Measurements from ENCODE around the gene SNX32. TPM values are rescaled to one million over a fixed set of nuclear protein-coding genes. Genes with fewer than 3 reads are reported as not detected.
A peak's percentile ranks its signal among the peaks of the same experiment; 100 is the strongest.
"Not testable (repeated sequence)": the region's sequence is repeated elsewhere in the genome, so short reads cannot be mapped to it uniquely, and the experiment has no call there.

The SNX32 gene
- total RNA-seq, 4 donors from 2014 or later, result 0.76 to 1.1 TPM; not detected in 2

DNA sequence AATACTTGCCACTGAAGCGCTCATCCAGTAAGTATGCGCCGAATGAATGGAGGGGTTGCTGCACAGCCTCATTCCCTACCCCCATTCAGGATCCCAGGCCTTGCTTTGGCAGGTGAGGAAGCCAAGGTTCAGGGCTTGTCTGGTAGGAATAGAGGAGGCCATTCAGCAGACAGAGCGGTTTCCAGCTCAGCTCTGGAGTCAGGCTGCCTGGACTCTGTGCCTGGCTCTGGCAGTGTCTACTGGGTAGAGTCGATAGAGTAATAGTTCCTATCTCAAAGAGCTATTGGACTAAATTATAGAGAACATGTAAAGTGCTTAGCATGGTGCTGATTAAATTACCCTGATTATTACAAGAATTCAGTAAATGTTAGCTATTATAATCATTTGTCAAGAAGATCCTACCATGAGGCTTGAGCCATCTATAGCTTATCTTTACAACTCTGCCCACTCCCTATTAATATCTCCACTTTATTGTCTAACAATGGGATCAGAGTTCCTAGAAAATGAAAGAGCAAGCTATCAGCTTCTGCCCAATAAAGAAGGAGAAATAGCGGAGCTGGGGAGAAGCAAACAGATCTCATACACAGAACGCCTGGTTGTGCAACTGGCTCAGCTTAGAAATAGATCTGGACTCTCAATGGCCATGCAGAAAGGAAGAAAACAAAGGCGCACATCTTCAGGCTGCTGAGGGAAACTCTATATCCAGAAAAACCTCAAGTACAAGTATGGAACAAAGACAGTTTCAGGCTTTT lies 6.6 kb upstream of the SNX32 start:
- H3K36me3 ChIP-seq, result no peaks in the 10 kb centered on the region
- peak in 1 of 2 donors; percentile 26 for DNase-seq (ENCODE audit: low spot score in 2 of 2)
- no peak overlapping the region for H3K4me3 ChIP-seq
- H3K27ac ChIP-seq, result no peak overlapping the region
- no peaks in the 10 kb centered on the region for H3K4me1 ChIP-seq
- no peaks in the 10 kb centered on the region for H3K27me3 ChIP-seq
- WGBS, result 89% methylated on average over 8 of the region's 8 CpGs
- TF ChIP-seq EP300 (IDR thresholded peaks at IDR 0.05), result no peak
- TF ChIP-seq, protein P1, sequence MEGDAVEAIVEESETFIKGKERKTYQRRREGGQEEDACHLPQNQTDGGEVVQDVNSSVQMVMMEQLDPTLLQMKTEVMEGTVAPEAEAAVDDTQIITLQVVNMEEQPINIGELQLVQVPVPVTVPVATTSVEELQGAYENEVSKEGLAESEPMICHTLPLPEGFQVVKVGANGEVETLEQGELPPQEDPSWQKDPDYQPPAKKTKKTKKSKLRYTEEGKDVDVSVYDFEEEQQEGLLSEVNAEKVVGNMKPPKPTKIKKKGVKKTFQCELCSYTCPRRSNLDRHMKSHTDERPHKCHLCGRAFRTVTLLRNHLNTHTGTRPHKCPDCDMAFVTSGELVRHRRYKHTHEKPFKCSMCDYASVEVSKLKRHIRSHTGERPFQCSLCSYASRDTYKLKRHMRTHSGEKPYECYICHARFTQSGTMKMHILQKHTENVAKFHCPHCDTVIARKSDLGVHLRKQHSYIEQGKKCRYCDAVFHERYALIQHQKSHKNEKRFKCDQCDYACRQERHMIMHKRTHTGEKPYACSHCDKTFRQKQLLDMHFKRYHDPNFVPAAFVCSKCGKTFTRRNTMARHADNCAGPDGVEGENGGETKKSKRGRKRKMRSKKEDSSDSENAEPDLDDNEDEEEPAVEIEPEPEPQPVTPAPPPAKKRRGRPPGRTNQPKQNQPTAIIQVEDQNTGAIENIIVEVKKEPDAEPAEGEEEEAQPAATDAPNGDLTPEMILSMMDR (IDR thresholded peaks at IDR 0.05), result no peak
- TF ChIP-seq POLR2A (IDR thresholded peaks at IDR 0.05), result no peak
- no peak for TF ChIP-seq POLR2AphosphoS5 (IDR thresholded peaks at IDR 0.05)
- no peaks in the 10 kb centered on the region for H3K9me3 ChIP-seq

DNA sequence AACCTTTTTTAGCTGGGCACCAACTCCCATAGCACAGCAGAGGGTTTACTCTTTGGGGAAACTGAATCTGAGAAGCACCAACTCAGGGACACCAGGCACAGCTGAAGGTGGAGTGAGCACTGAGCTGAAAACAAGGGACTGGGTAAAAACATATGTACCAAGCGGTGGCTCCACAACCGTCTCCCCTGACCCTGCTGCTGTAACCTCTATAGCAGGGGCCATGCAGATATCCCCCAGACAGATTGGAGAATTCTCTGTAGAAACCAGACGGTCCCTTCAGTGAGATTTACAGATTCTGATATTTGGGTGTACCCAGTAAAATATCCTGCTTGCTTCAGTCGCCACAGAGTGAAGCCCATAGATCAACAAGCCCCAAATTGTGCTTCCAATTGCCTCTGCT lies 4.3 kb upstream of the SNX32 start:
- Histone ChIP-seq H3K4me3 (no peak overlapping the region), H3K27ac (no peak overlapping the region), H3K9me3 (no peaks in the 10 kb centered on the region), H3K4me1 (peaks cover 15% of the 10 kb centered on the region), H3K36me3 (no peaks in the 10 kb centered on the region), H3K27me3 (no peaks in the 10 kb centered on the region)
- peak in 1 of 2 donors; percentile 18 for DNase-seq (ENCODE audit: low spot score in 2 of 2)
- TF ChIP-seq EP300 (IDR thresholded peaks at IDR 0.05) (no peak), POLR2A (IDR thresholded peaks at IDR 0.05) (no peak), POLR2AphosphoS5 (IDR thresholded peaks at IDR 0.05) (no peak)
- TF ChIP-seq, protein P1 (IDR thresholded peaks at IDR 0.05), result no peak
- 64% methylated on average over 4 of the region's 4 CpGs for WGBS

- not testable (repeated sequence) for H3K9me3 ChIP-seq; H3K27me3 ChIP-seq; H3K4me3 ChIP-seq; DNase-seq (ENCODE audit: low spot score in 2 of 2); H3K36me3 ChIP-seq; H3K27ac ChIP-seq
- peaks cover 19% of the 10 kb centered on the region for H3K4me1 ChIP-seq
Measured at GRCh38 chr11:65832231-65832630, 1.5 kb upstream of the SNX32 start.

DNA sequence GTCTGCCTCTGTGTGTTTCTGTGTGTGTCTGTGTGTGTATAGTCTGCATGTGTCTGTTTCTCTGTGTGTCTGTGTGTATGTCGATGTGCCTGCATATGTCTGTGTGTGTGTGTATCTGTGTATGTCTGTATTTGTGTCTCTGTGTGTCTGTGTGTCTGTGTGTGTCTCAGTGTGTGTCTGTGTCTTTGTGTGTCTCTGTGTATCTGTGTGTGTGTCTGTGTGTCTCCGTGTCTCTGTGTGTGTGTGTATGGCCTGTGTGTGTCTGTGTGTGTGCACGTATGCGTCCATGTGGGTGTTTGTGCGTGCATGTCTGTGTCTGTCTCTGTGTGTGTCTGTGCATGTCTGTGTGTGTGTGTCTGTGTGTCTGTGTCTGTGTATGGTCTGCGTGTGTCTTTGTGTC lies 439 bp downstream of the SNX32 start:
- Histone ChIP-seq H3K36me3 (no peaks in the 10 kb centered on the region), H3K27me3 (no peaks in the 10 kb centered on the region), H3K4me1 (peaks cover 19% of the 10 kb centered on the region), H3K9me3 (no peaks in the 10 kb centered on the region), H3K27ac (no peak overlapping the region), H3K4me3 (peak overlapping the region; percentile 68)
- TF ChIP-seq, protein P1 (IDR thresholded peaks at IDR 0.05), result no peak
- TF ChIP-seq EP300 (IDR thresholded peaks at IDR 0.05) (no peak), POLR2AphosphoS5 (IDR thresholded peaks at IDR 0.05) (no peak), POLR2A (IDR thresholded peaks at IDR 0.05) (no peak)
- WGBS, result 52% methylated on average over 5 of the region's 6 CpGs
- peak in 1 of 2 donors; percentile 30 for DNase-seq (ENCODE audit: low spot score in 2 of 2)

DNA sequence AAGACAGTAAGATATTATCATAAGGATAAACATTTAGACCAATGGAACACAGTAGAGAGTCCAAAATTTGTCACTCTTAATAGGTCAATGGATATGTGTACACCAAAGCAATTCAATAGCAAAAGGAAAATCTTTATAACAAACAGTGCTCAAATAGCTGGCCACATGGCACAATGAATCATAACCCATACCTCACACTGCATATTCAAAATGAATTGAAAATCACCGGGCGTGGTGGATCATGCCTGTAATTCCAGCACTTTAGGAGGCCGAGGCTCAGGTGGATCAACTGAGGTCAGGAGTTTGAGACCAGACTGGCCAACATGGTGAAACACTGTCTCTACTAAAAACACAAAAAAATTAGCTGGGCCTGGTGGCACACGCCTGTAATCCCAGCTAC lies 8.4 kb downstream of the SNX32 start:
- Histone ChIP-seq H3K9me3 (no peaks in the 10 kb centered on the region), H3K27ac (no peak overlapping the region), H3K36me3 (no peaks in the 10 kb centered on the region), H3K4me3 (no peak overlapping the region), H3K4me1 (no peaks in the 10 kb centered on the region), H3K27me3 (no peaks in the 10 kb centered on the region)
- no peak for TF ChIP-seq POLR2A (IDR thresholded peaks at IDR 0.05)
- no peak for TF ChIP-seq POLR2AphosphoS5 (IDR thresholded peaks at IDR 0.05)
- TF ChIP-seq, protein P1 (IDR thresholded peaks at IDR 0.05), result no peak
- TF ChIP-seq EP300 (IDR thresholded peaks at IDR 0.05), result no peak
- WGBS, result 96% methylated on average over 4 of the region's 4 CpGs
- DNase-seq (ENCODE audit: low spot score in 2 of 2), result no peak
